SK-N-SH treated with all-trans-retinoic acid at 6 μM for 48 hours (cell line): ENCODE measurements around the gene SRGAP1.

Source experiments
- TOX ChIP-seq: fragments of 250-450 bp; sonication (Bioruptor Pico); IDR thresholded peaks from 2 replicates; pipeline ENCODE4 v1.8.0; 2021; ENCODE audit warnings: mild to moderate bottlenecking, moderate library complexity, borderline replicate concordance
- ZNF565 ChIP-seq: fragments of 450-650 bp; formaldehyde crosslinking; conservative IDR thresholded peaks from 2 replicates; pipeline ENCODE4 v1.5.0; 2020; ENCODE audit warnings: low read depth, mild to moderate bottlenecking, moderate library complexity
- TF ChIP-seq, protein P1 (sequence below): fragments of 250-450 bp; sonication (Bioruptor Pico); IDR thresholded peaks from 2 replicates; pipeline ENCODE4 v1.5.0; 2020; ENCODE audit warnings: mild to moderate bottlenecking, moderate library complexity
- TF ChIP-seq, protein P2 (sequence below): fragments of 250-450 bp; sonication (Bioruptor Pico); IDR thresholded peaks from 2 replicates; pipeline ENCODE4 v1.5.1; 2020; ENCODE audit warnings: low read depth, mild to moderate bottlenecking, moderate library complexity

DNA sequence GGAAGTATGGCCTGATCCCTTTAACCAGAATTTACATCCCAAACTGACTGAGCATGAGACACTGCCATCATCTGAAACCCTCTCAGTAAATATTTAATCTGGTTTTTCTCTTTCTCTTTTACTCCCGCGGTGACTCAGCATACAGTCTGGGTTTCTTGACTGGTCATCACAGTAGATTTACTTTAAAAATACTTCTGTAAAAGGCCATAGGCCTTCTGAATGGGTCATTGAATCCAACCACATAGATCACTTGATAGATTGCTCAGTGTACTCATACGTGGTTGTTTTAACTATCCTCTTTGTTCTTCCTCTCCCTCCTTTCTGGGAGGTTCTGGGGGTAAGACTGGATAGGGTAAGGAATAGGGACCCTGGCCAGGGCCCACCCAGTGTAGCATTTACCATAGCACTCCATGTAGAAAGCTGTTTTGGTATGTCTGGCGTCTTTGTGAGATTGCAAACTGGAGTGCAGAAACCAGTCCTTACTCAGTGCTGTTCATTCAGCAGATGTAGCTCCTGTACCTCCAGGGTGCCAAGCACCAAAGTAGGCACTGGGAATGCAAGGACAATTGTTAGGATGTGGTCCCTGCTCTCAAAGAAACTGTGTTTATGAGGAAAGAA is 165.7 kb downstream of the SRGAP1 start:
- TF ChIP-seq, protein P1, sequence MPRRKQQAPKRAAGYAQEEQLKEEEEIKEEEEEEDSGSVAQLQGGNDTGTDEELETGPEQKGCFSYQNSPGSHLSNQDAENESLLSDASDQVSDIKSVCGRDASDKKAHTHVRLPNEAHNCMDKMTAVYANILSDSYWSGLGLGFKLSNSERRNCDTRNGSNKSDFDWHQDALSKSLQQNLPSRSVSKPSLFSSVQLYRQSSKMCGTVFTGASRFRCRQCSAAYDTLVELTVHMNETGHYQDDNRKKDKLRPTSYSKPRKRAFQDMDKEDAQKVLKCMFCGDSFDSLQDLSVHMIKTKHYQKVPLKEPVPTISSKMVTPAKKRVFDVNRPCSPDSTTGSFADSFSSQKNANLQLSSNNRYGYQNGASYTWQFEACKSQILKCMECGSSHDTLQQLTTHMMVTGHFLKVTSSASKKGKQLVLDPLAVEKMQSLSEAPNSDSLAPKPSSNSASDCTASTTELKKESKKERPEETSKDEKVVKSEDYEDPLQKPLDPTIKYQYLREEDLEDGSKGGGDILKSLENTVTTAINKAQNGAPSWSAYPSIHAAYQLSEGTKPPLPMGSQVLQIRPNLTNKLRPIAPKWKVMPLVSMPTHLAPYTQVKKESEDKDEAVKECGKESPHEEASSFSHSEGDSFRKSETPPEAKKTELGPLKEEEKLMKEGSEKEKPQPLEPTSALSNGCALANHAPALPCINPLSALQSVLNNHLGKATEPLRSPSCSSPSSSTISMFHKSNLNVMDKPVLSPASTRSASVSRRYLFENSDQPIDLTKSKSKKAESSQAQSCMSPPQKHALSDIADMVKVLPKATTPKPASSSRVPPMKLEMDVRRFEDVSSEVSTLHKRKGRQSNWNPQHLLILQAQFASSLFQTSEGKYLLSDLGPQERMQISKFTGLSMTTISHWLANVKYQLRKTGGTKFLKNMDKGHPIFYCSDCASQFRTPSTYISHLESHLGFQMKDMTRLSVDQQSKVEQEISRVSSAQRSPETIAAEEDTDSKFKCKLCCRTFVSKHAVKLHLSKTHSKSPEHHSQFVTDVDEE (CRISPR knock-in tag): no peak
- TF ChIP-seq ZNF565 (no peak), TOX (CRISPR knock-in tag) (no peak)
- TF ChIP-seq, protein P2, sequence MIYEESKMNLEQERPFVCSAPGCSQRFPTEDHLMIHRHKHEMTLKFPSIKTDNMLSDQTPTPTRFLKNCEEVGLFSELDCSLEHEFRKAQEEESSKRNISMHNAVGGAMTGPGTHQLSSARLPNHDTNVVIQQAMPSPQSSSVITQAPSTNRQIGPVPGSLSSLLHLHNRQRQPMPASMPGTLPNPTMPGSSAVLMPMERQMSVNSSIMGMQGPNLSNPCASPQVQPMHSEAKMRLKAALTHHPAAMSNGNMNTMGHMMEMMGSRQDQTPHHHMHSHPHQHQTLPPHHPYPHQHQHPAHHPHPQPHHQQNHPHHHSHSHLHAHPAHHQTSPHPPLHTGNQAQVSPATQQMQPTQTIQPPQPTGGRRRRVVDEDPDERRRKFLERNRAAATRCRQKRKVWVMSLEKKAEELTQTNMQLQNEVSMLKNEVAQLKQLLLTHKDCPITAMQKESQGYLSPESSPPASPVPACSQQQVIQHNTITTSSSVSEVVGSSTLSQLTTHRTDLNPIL (CRISPR knock-in tag): no peak
